SK-N-SH (cell line): ENCODE data around the gene CYP27B1. TPM values are rescaled to one million over a fixed set of nuclear protein-coding genes. Genes with fewer than 3 reads are reported as not detected.

ENCODE experiments used
- CTCF ChIA-PET: fragments of 300-600, 350-600 bp; formaldehyde crosslinking; extraction: SDS; loops from one replicate; lab custom pipeline; 2021; lab: Yijun Ruan, JAX
- POLR2A ChIA-PET: fragments of 350-600 bp; sonication (Branson Sonifier 250); formaldehyde crosslinking; extraction: SDS; loops from one replicate; lab custom pipeline; 2020; ENCODE audit warnings: antibody characterized with exemption, inconsistent platforms; lab: Yijun Ruan, JAX
- DNase-seq: peaks from one replicate; pipeline ENCODE4 v3.0.0; 2012
- H2AFZ ChIP-seq: fragments of 200-600 bp; sonication (generic); 2 replicates; pipeline ENCODE4 v1.8.1; 2016; ENCODE audit warnings: antibody characterized with exemption, mild to moderate bottlenecking, low read depth
- H3F3A ChIP-seq: fragments of 200-600 bp; sonication (generic); replicated peaks from 2 replicates; pipeline ENCODE3; 2016; ENCODE audit warnings: antibody characterized with exemption, mild to moderate bottlenecking; ENCODE audit not compliant: insufficient read depth
- H3K27ac ChIP-seq, 2 experiments: fragments of 200-500 bp in 1 of 2; fragments of 200-600 bp in 1 of 2; sonication (Bioruptor generic) in 1 of 2; sonication (generic), shearing (Covaris generic) in 1 of 2; 2 replicates each; pipeline versions ENCODE4 v1.5.1 to v1.6.1; 2014 to 2016; ENCODE audit warnings: low read depth in 2 of 2, inconsistent platforms in 1 of 2, low read length in 1 of 2, mild to moderate bottlenecking in 1 of 2, mixed read lengths in 1 of 2
- H3K27me3 ChIP-seq: fragments of 200-600 bp; sonication (generic), shearing (Covaris generic); 2 replicates; pipeline ENCODE4 v1.6.1; 2016; ENCODE audit warnings: mixed run types; ENCODE audit not compliant: insufficient read depth
- H3K36me3 ChIP-seq, 2 experiments: fragments of 200-500 bp in 1 of 2; fragments of 200-600 bp in 1 of 2; sonication (Bioruptor generic) in 1 of 2; sonication (generic) in 1 of 2; replicated peaks in 1 of 2; 2 replicates each; pipeline versions ENCODE3 to v1.5.1; 2014 to 2016; ENCODE audit warnings: low read length in 1 of 2, mild to moderate bottlenecking in 1 of 2; ENCODE audit not compliant: insufficient read depth in 2 of 2, control insufficient read depth in 1 of 2
- H3K4me1 ChIP-seq, 2 experiments: fragments of 200-500 bp in 1 of 2; fragments of 200-600 bp in 1 of 2; sonication (Bioruptor generic) in 1 of 2; sonication (generic), shearing (Covaris generic) in 1 of 2; 2 replicates each; pipeline versions ENCODE4 v1.5.1 to v1.6.1; 2014 to 2016; ENCODE audit warnings: low read depth in 1 of 2, low read length in 1 of 2, mixed run types in 1 of 2; ENCODE audit not compliant: insufficient read depth in 2 of 2, control insufficient read depth in 1 of 2
- H3K4me2 ChIP-seq: fragments of 200-600 bp; sonication (generic), shearing (Covaris generic); 2 replicates; pipeline ENCODE4 v1.6.1; 2017; ENCODE audit warnings: mixed run types
- H3K4me3 ChIP-seq, 2 experiments: fragments of 200-500 bp in 1 of 2; fragments of 200-600 bp in 1 of 2; sonication (Bioruptor generic) in 1 of 2; sonication (generic), shearing (Covaris generic) in 1 of 2; 2 replicates each; pipeline versions ENCODE4 v1.5.1 to v1.8.1; 2014 to 2016; ENCODE audit warnings: low read depth in 2 of 2, inconsistent platforms in 1 of 2, low read length in 1 of 2, mild to moderate bottlenecking in 1 of 2, mixed read lengths in 1 of 2, moderate library complexity in 1 of 2
- H3K79me2 ChIP-seq: fragments of 200-600 bp; sonication (generic); 2 replicates; pipeline ENCODE4 v1.8.1; 2017; ENCODE audit warnings: mild to moderate bottlenecking; ENCODE audit not compliant: insufficient read depth
- H3K9ac ChIP-seq: fragments of 200-600 bp; sonication (generic); 2 replicates; pipeline ENCODE4 v1.6.1; 2017; ENCODE audit warnings: mixed run types
- H3K9me2 ChIP-seq: fragments of 200-600 bp; sonication (generic); 2 replicates; pipeline ENCODE4 v1.6.1; 2017; ENCODE audit warnings: mixed run types
- H3K9me3 ChIP-seq: fragments of 200-600 bp; sonication (generic); 2 replicates; pipeline ENCODE4 v1.6.1; 2017; ENCODE audit warnings: mixed run types, mild to moderate bottlenecking, moderate library complexity
- H4K20me1 ChIP-seq: fragments of 200-600 bp; sonication (generic); 2 replicates; pipeline ENCODE4 v1.6.1; 2017; ENCODE audit warnings: mild to moderate bottlenecking, mixed run types; ENCODE audit not compliant: insufficient read depth
- EZH2phosphoT487 ChIP-seq: fragments of 200-600 bp; sonication (generic); IDR thresholded peaks from 2 replicates; pipeline ENCODE4 v1.6.1; 2017; ENCODE audit warnings: low read depth, mixed run types, mild to moderate bottlenecking, antibody characterized with exemption, moderate library complexity, borderline replicate concordance
- GABPA ChIP-seq: IDR thresholded peaks from 2 replicates; pipeline ENCODE4 v1.4.0; 2012; ENCODE audit warnings: low read depth, mild to moderate bottlenecking
- GATA2 ChIP-seq: sonication (generic); formaldehyde crosslinking; IDR thresholded peaks from 2 replicates; pipeline ENCODE4 v1.5.0; 2020; ENCODE audit warnings: mild to moderate bottlenecking, missing genetic modification reagents
- MXI1 ChIP-seq: IDR thresholded peaks from 2 replicates; pipeline ENCODE4 v1.6.1; 2012; ENCODE audit warnings: mild to moderate bottlenecking, low read depth, low read length, improper control_type of control experiment
- NRF1 ChIP-seq: IDR thresholded peaks from 2 replicates; pipeline ENCODE4 v1.6.1; 2012; ENCODE audit warnings: low read depth, mild to moderate bottlenecking, low read length
- RAD21 ChIP-seq: IDR thresholded peaks from 2 replicates; pipeline ENCODE4 v1.6.1; 2012; ENCODE audit warnings: mild to moderate bottlenecking, low read length
- RCOR1 ChIP-seq: fragments of 150-350 bp; IDR thresholded peaks from 2 replicates; pipeline ENCODE4 v1.6.1; 2017; ENCODE audit warnings: antibody characterized with exemption, low read length
- SIN3A ChIP-seq: IDR thresholded peaks from 2 replicates; pipeline ENCODE4 v1.6.1; 2012; ENCODE audit warnings: low read depth, mild to moderate bottlenecking, low read length, moderate library complexity, borderline replicate concordance
- SMC3 ChIP-seq: IDR thresholded peaks from 2 replicates; pipeline ENCODE4 v1.6.1; 2012; ENCODE audit warnings: low read depth, low read length, improper control_type of control experiment
- YY1 ChIP-seq: IDR thresholded peaks from 2 replicates; pipeline ENCODE4 v1.4.0; 2012; ENCODE audit warnings: low read depth, mild to moderate bottlenecking
- WGBS: methylation state at CpG from one replicate; pipeline ENCODE4 v1.1.6; 2017; ENCODE audit warnings: low lambda C conversion rate; 5-methylcytosine and 5-hydroxymethylcytosine counted together
- polyA plus RNA-seq, 3 experiments: library from polyadenylated mRNA; depleted of rRNA; stranded (reverse); fragments of >200 nt; gene quantifications; 2 replicates each; pipeline ENCODE4 v1.2.3, GENCODE V29; 2012
- TF ChIP-seq, protein P1 (sequence below): fragments of 200-600 bp; sonication (generic); IDR thresholded peaks from 2 replicates; pipeline ENCODE4 v1.6.1; 2017; ENCODE audit warnings: antibody characterized with exemption, mild to moderate bottlenecking, moderate library complexity
- TF ChIP-seq, protein P2 (sequence below): fragments of 150-350 bp; IDR thresholded peaks from 2 replicates; pipeline ENCODE4 v1.6.1; 2017; ENCODE audit warnings: antibody characterized with exemption, low read length, low read depth, borderline replicate concordance
- TF ChIP-seq, protein P3 (sequence below): fragments of 150-350 bp; IDR thresholded peaks from 2 replicates; pipeline ENCODE4 v1.6.1; 2016; ENCODE audit warnings: mild to moderate bottlenecking, low read depth, low read length

Gene CYP27B1
- polyA plus RNA-seq, 1 of the 3 experiments (the other 2 are of a cell fraction): 1.7 TPM

DNA sequence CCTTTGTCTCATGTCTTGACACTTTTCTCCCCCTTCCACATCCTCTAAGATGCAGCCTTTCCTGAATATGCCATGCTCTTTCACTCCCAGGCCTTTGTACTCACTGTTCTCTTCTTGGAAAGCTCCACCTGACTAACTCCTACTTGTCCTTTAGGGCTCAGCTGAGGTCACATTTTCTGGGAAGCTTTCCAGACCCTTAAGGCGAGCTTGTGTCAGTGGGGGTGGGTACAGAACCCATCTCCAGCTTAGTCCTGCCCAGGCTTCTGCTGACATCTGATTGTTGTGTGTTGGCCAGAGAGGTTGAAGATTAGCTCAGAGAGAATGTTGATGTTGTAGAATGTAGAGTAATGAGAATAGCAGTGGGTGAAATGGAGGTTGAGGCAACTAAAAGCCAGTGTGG is 12.9 kb upstream of the CYP27B1 start (continued):
- TF ChIP-seq, protein P1, sequence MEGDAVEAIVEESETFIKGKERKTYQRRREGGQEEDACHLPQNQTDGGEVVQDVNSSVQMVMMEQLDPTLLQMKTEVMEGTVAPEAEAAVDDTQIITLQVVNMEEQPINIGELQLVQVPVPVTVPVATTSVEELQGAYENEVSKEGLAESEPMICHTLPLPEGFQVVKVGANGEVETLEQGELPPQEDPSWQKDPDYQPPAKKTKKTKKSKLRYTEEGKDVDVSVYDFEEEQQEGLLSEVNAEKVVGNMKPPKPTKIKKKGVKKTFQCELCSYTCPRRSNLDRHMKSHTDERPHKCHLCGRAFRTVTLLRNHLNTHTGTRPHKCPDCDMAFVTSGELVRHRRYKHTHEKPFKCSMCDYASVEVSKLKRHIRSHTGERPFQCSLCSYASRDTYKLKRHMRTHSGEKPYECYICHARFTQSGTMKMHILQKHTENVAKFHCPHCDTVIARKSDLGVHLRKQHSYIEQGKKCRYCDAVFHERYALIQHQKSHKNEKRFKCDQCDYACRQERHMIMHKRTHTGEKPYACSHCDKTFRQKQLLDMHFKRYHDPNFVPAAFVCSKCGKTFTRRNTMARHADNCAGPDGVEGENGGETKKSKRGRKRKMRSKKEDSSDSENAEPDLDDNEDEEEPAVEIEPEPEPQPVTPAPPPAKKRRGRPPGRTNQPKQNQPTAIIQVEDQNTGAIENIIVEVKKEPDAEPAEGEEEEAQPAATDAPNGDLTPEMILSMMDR: no peak
- TF ChIP-seq NRF1 (no peak), SMC3 (no peak), SIN3A (no peak), YY1 (no peak)
- TF ChIP-seq, protein P2, sequence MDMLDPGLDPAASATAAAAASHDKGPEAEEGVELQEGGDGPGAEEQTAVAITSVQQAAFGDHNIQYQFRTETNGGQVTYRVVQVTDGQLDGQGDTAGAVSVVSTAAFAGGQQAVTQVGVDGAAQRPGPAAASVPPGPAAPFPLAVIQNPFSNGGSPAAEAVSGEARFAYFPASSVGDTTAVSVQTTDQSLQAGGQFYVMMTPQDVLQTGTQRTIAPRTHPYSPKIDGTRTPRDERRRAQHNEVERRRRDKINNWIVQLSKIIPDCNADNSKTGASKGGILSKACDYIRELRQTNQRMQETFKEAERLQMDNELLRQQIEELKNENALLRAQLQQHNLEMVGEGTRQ: no peak

DNA sequence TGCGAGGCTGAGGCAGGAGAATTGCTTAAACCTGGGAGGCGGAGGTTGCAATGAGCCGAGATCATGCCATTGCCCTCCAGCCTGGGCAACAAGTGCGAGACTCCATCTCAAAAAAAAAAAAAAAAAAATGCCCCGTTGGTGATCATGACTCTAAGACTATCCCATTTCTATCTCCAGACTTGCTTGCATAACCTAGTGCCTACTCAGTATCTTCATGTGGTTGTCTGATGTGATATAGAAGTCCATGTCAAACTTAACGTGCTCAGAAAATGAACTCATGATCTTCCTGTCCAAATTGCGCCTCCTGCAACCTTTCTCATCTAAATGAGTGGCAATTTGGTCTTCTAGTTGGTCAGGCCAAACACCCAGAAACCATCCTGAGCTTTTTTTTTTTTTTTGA is 11.0 kb upstream of the CYP27B1 start:
- Histone ChIP-seq H3K9me2 (no peaks in the 10 kb centered on the region), H3K4me3 (no peak overlapping the region), H3K9me3 (no peaks in the 10 kb centered on the region), H3K79me2 (peaks cover 17% of the 10 kb centered on the region), H2AFZ (no peak overlapping the region), H3K4me1 (peaks cover 0 to 3% of the 10 kb centered on the region in 2 experiments; a peak in 1 of 4 replicates), H3K27me3 (no peaks in the 10 kb centered on the region), H4K20me1 (no peaks in the 10 kb centered on the region), H3K4me2 (no peak overlapping the region), H3F3A (peaks cover 18% of the 10 kb centered on the region), H3K36me3 (peaks cover 7 to 9% of the 10 kb centered on the region in 2 experiments), H3K9ac (no peak overlapping the region), H3K27ac (no peak overlapping the region)
- POLR2A ChIA-PET: interaction anchor here (0.6 kb wide), 1 partner anchor 10 kb away, joined by 4 read pairs; no protein-coding TSS in a partner anchor
- CTCF ChIA-PET: interaction anchor here (0.6 to 0.7 kb wide), 2 partner anchors 19 to 38 kb away, joined by 3 read pairs; no protein-coding TSS in a partner anchor
- 90% methylated on average over 7 of the region's 7 CpGs for WGBS
- no peak for DNase-seq
- no peak for TF ChIP-seq GABPA
- no peak for TF ChIP-seq GATA2 (CRISPR knock-in tag)
- TF ChIP-seq, protein P3, sequence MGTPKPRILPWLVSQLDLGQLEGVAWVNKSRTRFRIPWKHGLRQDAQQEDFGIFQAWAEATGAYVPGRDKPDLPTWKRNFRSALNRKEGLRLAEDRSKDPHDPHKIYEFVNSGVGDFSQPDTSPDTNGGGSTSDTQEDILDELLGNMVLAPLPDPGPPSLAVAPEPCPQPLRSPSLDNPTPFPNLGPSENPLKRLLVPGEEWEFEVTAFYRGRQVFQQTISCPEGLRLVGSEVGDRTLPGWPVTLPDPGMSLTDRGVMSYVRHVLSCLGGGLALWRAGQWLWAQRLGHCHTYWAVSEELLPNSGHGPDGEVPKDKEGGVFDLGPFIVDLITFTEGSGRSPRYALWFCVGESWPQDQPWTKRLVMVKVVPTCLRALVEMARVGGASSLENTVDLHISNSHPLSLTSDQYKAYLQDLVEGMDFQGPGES: no peak
- TF ChIP-seq MXI1: no peak
- no peak for TF ChIP-seq RAD21
- TF ChIP-seq RCOR1: no peak
- no peak for TF ChIP-seq EZH2phosphoT487
